ENCODE data around the gene AXDND1.
"Not testable (repeated sequence)": the region's sequence is repeated elsewhere in the genome, so short reads cannot be mapped to it uniquely, and the experiment has no call there.

The AXDND1 gene

GRCh38 chr1:179490611-179491010 lies 124.8 kb downstream of the AXDND1 start:
- DNase-seq, result no peak

GRCh38 chr1:179493323-179493722 lies 127.6 kb downstream of the AXDND1 start:
- DNase-seq, result no peak

GRCh38 chr1:179506199-179506598 lies 140.4 kb downstream of the AXDND1 start:
- DNase-seq, result no peak

GRCh38 chr1:179509384-179509783 lies 143.6 kb downstream of the AXDND1 start:
- no peak for DNase-seq

GRCh38 chr1:179510038-179510437 lies 144.3 kb downstream of the AXDND1 start:
- DNase-seq, result no peak

- no peak for DNase-seq
These were observed 151.4 kb downstream of the AXDND1 start for GRCh38 chr1:179516976-179517705.

- not testable (repeated sequence) for DNase-seq
These were observed 152.8 kb downstream of the AXDND1 start for GRCh38 chr1:179518544-179518943.

- DNase-seq, result no peak
These were observed 163.9 kb downstream of the AXDND1 start for GRCh38 chr1:179529482-179530195.

GRCh38 chr1:179530352-179530751 lies 164.6 kb downstream of the AXDND1 start:
- DNase-seq, result no peak

- no peak for DNase-seq
These were observed 176.0 kb downstream of the AXDND1 start for GRCh38 chr1:179541774-179542173.

- no peak for DNase-seq
These were observed 179.6 kb downstream of the AXDND1 start for GRCh38 chr1:179545321-179545720.

GRCh38 chr1:179547021-179547535 lies 181.3 kb downstream of the AXDND1 start:
- DNase-seq, result no peak

GRCh38 chr1:179548666-179549367 lies 183.0 kb downstream of the AXDND1 start:
- no peak for DNase-seq

GRCh38 chr1:179549368-179549700 lies 183.6 kb downstream of the AXDND1 start:
- no peak for DNase-seq

GRCh38 chr1:179550746-179551682 lies 185.2 kb downstream of the AXDND1 start:
- DNase-seq, result no peak

- DNase-seq, result no peak
These were observed 188.7 kb downstream of the AXDND1 start for GRCh38 chr1:179554427-179554826.

GRCh38 chr1:179558078-179558477 lies 192.3 kb downstream of the AXDND1 start:
- DNase-seq, result no peak

- DNase-seq, result no peak
These were observed 209.9 kb downstream of the AXDND1 start, which contains the start of gene NPHS2 for GRCh38 chr1:179575497-179576314. TSS of gene NPHS2 (minus strand) at chr1:179575948. CDS start at chr1:179575864, 84 bp downstream.

- no peak for DNase-seq
These were observed 210.7 kb downstream of the AXDND1 start for GRCh38 chr1:179576509-179576908.

- no peak for DNase-seq
These were observed 218.1 kb downstream of the AXDND1 start for GRCh38 chr1:179583771-179584320.
